Panc1 (cell line): ENCODE data around the gene ITGA11.

Source experiments
- POLR2AphosphoS5 ChIP-seq: IDR thresholded peaks from 2 replicates; pipeline ENCODE4 v1.6.1; 2012; ENCODE audit warnings: mild to moderate bottlenecking, low read depth, low read length, moderate library complexity
- TF ChIP-seq, protein P1 (sequence below), 2 experiments: IDR thresholded peaks; 2 replicates each; pipeline ENCODE4 v1.6.1; 2011 to 2012; ENCODE audit warnings: low read depth in 2 of 2, control low read depth in 1 of 2, low read length in 1 of 2, mild to moderate bottlenecking in 1 of 2, moderate library complexity in 1 of 2; ENCODE audit not compliant: insufficient read depth in 1 of 2
- TF ChIP-seq, protein P2 (sequence below): fragments of 450-650 bp; IDR thresholded peaks from 2 replicates; pipeline ENCODE4 v1.5.1; 2017; ENCODE audit warnings: mild to moderate bottlenecking

DNA sequence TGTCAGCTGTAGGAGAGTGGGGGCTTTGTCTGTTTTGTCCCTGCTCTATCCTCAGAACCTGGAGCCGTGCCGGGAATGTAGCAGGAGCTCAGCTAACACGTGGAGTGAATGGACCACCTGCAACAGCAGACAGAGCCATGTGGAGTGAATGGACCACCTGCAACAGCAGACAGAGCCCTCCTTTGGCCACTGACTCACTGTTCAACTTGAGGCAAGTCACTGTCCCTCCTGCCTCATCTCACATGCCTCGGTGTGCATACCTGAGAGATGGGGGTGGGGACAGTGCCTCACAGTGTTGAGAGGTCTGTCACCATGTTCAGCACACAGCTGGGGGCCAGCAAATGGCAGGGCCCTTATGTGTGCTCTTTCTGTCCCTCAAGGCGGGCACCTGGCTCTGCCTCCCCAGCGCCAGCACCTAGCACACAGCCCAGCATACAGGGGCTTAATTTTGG, 126.5 kb downstream of the ITGA11 start:
- TF ChIP-seq, protein P1, sequence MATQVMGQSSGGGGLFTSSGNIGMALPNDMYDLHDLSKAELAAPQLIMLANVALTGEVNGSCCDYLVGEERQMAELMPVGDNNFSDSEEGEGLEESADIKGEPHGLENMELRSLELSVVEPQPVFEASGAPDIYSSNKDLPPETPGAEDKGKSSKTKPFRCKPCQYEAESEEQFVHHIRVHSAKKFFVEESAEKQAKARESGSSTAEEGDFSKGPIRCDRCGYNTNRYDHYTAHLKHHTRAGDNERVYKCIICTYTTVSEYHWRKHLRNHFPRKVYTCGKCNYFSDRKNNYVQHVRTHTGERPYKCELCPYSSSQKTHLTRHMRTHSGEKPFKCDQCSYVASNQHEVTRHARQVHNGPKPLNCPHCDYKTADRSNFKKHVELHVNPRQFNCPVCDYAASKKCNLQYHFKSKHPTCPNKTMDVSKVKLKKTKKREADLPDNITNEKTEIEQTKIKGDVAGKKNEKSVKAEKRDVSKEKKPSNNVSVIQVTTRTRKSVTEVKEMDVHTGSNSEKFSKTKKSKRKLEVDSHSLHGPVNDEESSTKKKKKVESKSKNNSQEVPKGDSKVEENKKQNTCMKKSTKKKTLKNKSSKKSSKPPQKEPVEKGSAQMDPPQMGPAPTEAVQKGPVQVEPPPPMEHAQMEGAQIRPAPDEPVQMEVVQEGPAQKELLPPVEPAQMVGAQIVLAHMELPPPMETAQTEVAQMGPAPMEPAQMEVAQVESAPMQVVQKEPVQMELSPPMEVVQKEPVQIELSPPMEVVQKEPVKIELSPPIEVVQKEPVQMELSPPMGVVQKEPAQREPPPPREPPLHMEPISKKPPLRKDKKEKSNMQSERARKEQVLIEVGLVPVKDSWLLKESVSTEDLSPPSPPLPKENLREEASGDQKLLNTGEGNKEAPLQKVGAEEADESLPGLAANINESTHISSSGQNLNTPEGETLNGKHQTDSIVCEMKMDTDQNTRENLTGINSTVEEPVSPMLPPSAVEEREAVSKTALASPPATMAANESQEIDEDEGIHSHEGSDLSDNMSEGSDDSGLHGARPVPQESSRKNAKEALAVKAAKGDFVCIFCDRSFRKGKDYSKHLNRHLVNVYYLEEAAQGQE (IDR thresholded peaks at IDR 0.05; ENCODE audit: insufficient read depth in 1 of 2, low read depth in 2 of 2, low read length in 1 of 2): no peak
- TF ChIP-seq, protein P2, sequence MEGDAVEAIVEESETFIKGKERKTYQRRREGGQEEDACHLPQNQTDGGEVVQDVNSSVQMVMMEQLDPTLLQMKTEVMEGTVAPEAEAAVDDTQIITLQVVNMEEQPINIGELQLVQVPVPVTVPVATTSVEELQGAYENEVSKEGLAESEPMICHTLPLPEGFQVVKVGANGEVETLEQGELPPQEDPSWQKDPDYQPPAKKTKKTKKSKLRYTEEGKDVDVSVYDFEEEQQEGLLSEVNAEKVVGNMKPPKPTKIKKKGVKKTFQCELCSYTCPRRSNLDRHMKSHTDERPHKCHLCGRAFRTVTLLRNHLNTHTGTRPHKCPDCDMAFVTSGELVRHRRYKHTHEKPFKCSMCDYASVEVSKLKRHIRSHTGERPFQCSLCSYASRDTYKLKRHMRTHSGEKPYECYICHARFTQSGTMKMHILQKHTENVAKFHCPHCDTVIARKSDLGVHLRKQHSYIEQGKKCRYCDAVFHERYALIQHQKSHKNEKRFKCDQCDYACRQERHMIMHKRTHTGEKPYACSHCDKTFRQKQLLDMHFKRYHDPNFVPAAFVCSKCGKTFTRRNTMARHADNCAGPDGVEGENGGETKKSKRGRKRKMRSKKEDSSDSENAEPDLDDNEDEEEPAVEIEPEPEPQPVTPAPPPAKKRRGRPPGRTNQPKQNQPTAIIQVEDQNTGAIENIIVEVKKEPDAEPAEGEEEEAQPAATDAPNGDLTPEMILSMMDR: no peak
- no peak for TF ChIP-seq POLR2AphosphoS5
